Measurements from ENCODE around the gene DYNC2H1.

Gene DYNC2H1

GRCh38 chr11:103407641-103408040 is 298.4 kb downstream of the DYNC2H1 start:
- TF ChIP-seq CTCF (IDR thresholded peaks at IDR 0.05; ENCODE audit: insufficient read depth, missing control alignments), result no peak
- FAIRE-seq (no peak), DNase-seq (ENCODE audit: insufficient read length, low spot score) (no peak)

- DNase-seq (ENCODE audit: insufficient read length, low spot score) (no peak), FAIRE-seq (no peak)
- no peak for TF ChIP-seq CTCF (IDR thresholded peaks at IDR 0.05; ENCODE audit: insufficient read depth, missing control alignments)
Measured at GRCh38 chr11:103413266-103413888, 304.2 kb downstream of the DYNC2H1 start.

GRCh38 chr11:103418014-103418413 is 308.8 kb downstream of the DYNC2H1 start:
- no peak for TF ChIP-seq CTCF (IDR thresholded peaks at IDR 0.05; ENCODE audit: insufficient read depth, missing control alignments)
- DNase-seq (ENCODE audit: insufficient read length, low spot score) (no peak), FAIRE-seq (no peak)

- TF ChIP-seq CTCF (IDR thresholded peaks at IDR 0.05; ENCODE audit: insufficient read depth, missing control alignments), result no peak
- FAIRE-seq (no peak), DNase-seq (ENCODE audit: insufficient read length, low spot score) (no peak)
Measured at GRCh38 chr11:103420593-103420992, 311.4 kb downstream of the DYNC2H1 start.

- DNase-seq (ENCODE audit: insufficient read length, low spot score) (no peak), FAIRE-seq (no peak)
- TF ChIP-seq CTCF (IDR thresholded peaks at IDR 0.05; ENCODE audit: insufficient read depth, missing control alignments), result no peak
Measured at GRCh38 chr11:103433386-103434072, 324.3 kb downstream of the DYNC2H1 start.

- no peak for TF ChIP-seq CTCF (IDR thresholded peaks at IDR 0.05; ENCODE audit: insufficient read depth, missing control alignments)
- FAIRE-seq (no peak), DNase-seq (ENCODE audit: insufficient read length, low spot score) (no peak)
Measured at GRCh38 chr11:103434073-103434411, 324.8 kb downstream of the DYNC2H1 start.

GRCh38 chr11:103436131-103436770 is 327.0 kb downstream of the DYNC2H1 start:
- DNase-seq (ENCODE audit: insufficient read length, low spot score), result no peak
- FAIRE-seq, result no peak

More at GRCh38 chr11:103436131-103436770, 327.0 kb downstream of the DYNC2H1 start:
- TF ChIP-seq CTCF (IDR thresholded peaks at IDR 0.05; ENCODE audit: insufficient read depth, missing control alignments), result no peak
